HFF-Myc (cell line): ENCODE data around the gene RGS9.

ENCODE experiments used
- DNase-seq: peaks from one replicate; pipeline ENCODE4 v3.0.0-alpha.2; 2011; ENCODE audit warnings: low read depth; ENCODE audit errors: extremely low read depth
- H3K4me3 ChIP-seq: replicated peaks from 2 replicates; pipeline ENCODE4 v1.5.1; 2011; ENCODE audit warnings: low read depth, mild to moderate bottlenecking, control low read depth, low read length
- CTCF ChIP-seq: IDR thresholded peaks from 2 replicates; pipeline ENCODE4 v1.5.1; 2012; ENCODE audit warnings: mild to moderate bottlenecking, low read depth, low read length, control low read depth; ENCODE audit errors: missing control alignments

RGS9 gene

DNA sequence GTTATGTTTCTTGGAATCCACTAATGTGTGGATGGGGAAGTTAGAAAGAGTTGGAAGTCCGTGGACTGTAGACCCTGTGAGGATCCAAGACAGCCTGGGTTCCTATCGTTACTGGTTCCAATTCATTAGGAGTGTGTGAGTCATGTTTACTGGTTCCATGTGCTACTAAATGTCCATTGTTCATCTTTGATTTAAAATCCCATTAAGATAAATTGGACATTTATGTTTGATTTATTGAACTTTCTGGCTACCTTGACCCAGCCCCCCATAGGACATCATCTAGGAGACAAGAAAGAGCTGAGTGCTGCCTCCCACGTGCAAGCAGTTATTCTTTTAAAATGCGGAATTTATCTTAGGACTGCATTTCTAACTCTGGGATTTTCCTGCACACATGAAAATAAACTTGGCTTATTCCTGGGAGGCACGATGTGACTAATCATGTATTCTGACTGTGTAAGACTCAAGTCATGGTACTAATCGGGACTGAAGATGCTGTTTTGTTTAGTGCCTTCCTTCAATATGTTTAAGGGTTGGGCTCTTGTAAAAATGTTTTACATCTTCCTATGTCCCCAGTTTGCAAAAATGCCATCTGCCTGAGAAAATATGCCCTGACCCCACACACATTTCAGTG is 53.4 kb downstream of the RGS9 start:
- no peak overlapping the region for H3K4me3 ChIP-seq
- TF ChIP-seq CTCF = no peak
- no peak for DNase-seq

DNA sequence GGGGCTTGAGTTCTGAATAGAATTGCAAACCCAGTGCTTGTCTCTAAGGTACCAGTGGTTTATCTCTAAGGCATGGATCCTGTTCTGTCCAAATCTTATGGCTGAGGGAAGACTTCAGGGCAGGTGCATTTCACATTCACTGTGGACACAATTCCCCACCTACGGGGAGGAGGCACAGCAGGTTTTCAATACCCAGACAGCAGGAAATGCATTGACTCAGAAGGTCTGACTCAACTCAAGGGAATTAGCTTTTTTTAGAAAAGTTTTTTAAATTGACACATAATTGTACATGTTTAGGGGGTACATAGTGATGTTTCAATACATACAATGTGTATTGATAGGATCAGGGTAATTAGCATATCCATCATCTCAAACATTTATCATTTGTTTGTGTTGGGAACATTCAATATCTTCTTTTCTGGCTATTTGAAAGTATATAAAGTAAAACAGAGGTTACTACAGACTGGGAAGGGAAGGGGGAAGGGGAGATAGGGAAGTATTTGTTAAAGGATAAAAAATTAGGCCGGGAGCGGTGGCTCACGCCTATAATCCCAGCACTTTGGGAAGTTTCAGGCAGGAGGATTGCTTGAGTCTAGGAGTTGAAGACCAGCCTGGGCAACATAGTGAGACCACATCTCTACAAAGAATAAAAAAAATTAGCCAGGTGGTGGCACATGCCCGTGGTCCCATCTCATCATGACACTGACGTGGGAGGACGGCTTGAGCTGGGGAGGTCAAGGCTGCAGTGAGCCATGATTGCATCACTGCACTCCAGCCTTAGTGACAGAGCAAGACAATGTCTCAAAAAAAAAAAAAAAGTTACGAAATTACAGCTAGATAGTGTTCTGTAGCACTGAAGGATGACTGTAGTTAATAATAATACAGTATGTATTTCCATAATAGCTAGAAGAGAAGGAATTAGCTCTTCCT is 54.9 kb downstream of the RGS9 start:
- H3K4me3 ChIP-seq = no peak overlapping the region
- no peak for DNase-seq
- TF ChIP-seq CTCF = no peak

DNA sequence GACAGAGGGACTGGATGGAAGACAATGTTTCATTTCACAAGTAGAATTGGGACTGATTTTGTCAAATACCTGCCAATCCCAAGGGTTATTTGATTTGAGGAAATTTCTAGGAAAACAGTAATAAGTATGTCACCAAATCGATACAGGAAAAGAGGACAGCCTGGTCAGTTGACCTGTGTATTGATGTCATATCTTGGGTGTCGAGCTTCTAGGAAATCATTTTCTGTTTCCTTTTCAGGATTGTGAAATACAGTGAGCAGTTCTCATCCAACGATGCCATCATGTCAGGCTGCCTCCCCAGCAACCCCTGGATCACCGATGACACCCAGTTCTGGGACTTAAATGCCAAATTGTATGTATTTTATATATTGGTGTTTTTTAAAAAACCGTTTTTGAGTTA is 56.1 kb downstream of the RGS9 start:
- no peak for DNase-seq
- no peak for TF ChIP-seq CTCF
- no peak overlapping the region for H3K4me3 ChIP-seq

GRCh38 chr17:65193716-65194293 is 56.6 kb downstream of the RGS9 start:
- DNase-seq = no peak
- no peak overlapping the region for H3K4me3 ChIP-seq
- TF ChIP-seq CTCF = no peak

GRCh38 chr17:65194670-65195334 is 57.6 kb downstream of the RGS9 start:
- DNase-seq = no peak
- no peak for TF ChIP-seq CTCF
- no peak overlapping the region for H3K4me3 ChIP-seq

- no peak for TF ChIP-seq CTCF
- no peak for DNase-seq
- no peak overlapping the region for H3K4me3 ChIP-seq
Measured at GRCh38 chr17:65195716-65196115, 58.5 kb downstream of the RGS9 start.
